Gastrocnemius medialis (tissue), 4 donors: ENCODE data around the gene ZNF768. TPM values are rescaled to one million over a fixed set of nuclear protein-coding genes. Genes with fewer than 3 reads are reported as not detected.
A peak's percentile ranks its signal among the peaks of the same experiment; 100 is the strongest.

Experiments
- ATAC-seq, 2 donors: fragments of 150-250 bp; one replicate each; pipeline ENCODE4 v1.9.1; 2016
- DNase-seq, 2 donors: peaks; one replicate each; pipeline ENCODE4 v3.0.0-alpha.2; 2019
- H3K27ac ChIP-seq, 4 donors: fragments of 200-600 bp; sonication (generic); 1 replicate in 1 of 4; 2 replicates in 3 of 4; pipeline ENCODE4 v1.5.1; 2016 to 2018; ENCODE audit warnings: mild to moderate bottlenecking in 2 of 4, moderate library complexity in 1 of 4
- H3K27me3 ChIP-seq, 3 donors: fragments of 200-600 bp; sonication (generic) in 2 of 3; 1 replicate in 1 of 3; 2 replicates in 2 of 3; pipeline versions ENCODE4 v1.5.1 to v1.6.0; 2016 to 2019; ENCODE audit warnings: mild to moderate bottlenecking in 1 of 3, moderate library complexity in 1 of 3
- H3K36me3 ChIP-seq, 2 donors: fragments of 200-600 bp; sonication (generic) in 1 of 2; one replicate each; pipeline ENCODE4 v1.5.1; 2017 to 2018
- H3K4me1 ChIP-seq, 2 donors: fragments of 200-600 bp; sonication (generic) in 1 of 2; one replicate each; pipeline ENCODE4 v1.5.1; 2016 to 2017; ENCODE audit warnings: mild to moderate bottlenecking in 2 of 2
- H3K4me3 ChIP-seq, 4 donors: fragments of 200-600 bp; sonication (generic) in 3 of 4; 1 replicate in 1 of 4; 2 replicates in 3 of 4; pipeline ENCODE4 v1.5.1; 2016 to 2019; ENCODE audit warnings: mild to moderate bottlenecking in 2 of 4
- H3K9me3 ChIP-seq, 3 donors: fragments of 200-600 bp; sonication (generic) in 2 of 3; 1 replicate in 1 of 3; 2 replicates in 2 of 3; pipeline ENCODE4 v1.5.1; 2016 to 2019
- POLR2A ChIP-seq, 2 donors: fragments of 450-650 bp; IDR thresholded peaks; one replicate each; pipeline ENCODE4 v1.6.1; 2017; ENCODE audit warnings: antibody characterized with exemption in 2 of 2, mild to moderate bottlenecking in 2 of 2, moderate library complexity in 2 of 2
- in situ Hi-C, 4 donors: fragments of 200-750 bp; cut with MboI; loops; one replicate each; pipeline versions ENCODE4 v1.15.0 to v1.8.0; 2017; ENCODE audit warnings: low sequenced_read_pairs in 4 of 4
- intact Hi-C: fragments of 100-400 bp; cut with DNase I; formaldehyde crosslinking; loops from one replicate; pipeline ENCODE4 v1.15.1; 2023; ENCODE audit warnings: low total_unique reads
- total RNA-seq, 4 donors: library from RNA; depleted of rRNA; stranded (reverse); fragments of >200 nt; gene quantifications; one replicate each; pipeline versions ENCODE4 v1.1.0 to v1.2.3, GENCODE V29; 2016
- TF ChIP-seq, protein P1 (sequence below), 5 experiments: fragments of 450-650 bp in 3 of 5; fragments of 200-600 bp in 2 of 5; sonication (generic) in 2 of 5; IDR thresholded peaks in 4 of 5; conservative IDR thresholded peaks in 1 of 5; 1 replicate in 4 of 5; 2 replicates in 1 of 5; pipeline ENCODE4 v1.5.1; 2016 to 2019; ENCODE audit warnings: antibody characterized with exemption in 5 of 5, mild to moderate bottlenecking in 3 of 5, moderate library complexity in 3 of 5

The ZNF768 gene
- total RNA-seq, 4 donors from 2014 or later: 39.8 to 118 (median 69.8) TPM

DNA sequence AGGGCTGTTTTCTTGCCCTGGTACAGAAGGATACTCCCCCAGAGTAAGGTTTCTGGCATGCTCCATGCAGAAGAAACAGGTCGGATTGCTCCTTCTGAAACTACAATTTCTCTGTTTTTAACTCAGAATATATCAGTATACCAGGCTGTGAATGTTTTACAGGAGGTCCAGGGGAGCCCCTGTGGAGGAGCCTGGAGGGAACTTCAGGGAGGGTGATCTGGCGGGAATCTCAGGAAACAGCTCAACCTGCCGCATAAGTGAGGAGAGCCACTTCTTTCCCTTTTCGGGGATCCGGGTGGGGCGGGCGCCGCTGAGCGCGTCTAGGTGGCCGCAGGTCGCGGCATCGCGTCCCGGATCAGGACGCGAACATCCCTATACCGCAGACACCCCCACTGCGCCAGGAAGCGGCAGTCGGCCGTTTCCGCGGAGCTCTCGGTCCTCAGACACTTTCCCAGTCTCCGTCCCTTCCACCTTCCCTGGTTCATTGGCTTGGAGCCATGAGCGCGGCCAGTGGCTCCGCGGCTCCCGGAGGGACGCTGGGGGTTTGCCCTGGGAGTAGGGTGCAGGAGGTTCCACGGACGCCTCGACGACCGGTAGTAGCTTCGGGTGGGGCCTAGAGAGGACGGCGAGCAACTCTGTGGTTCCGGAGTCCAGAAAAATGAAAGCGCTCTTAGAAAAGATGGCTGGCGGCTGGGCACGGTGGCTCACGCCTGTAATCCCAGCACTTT, 34.9 kb upstream of the ZNF768 start:
- intact Hi-C loops: no loop called here
- H3K9me3 ChIP-seq: no peaks in the 10 kb centered on the region
- ATAC-seq: no peak

DNA sequence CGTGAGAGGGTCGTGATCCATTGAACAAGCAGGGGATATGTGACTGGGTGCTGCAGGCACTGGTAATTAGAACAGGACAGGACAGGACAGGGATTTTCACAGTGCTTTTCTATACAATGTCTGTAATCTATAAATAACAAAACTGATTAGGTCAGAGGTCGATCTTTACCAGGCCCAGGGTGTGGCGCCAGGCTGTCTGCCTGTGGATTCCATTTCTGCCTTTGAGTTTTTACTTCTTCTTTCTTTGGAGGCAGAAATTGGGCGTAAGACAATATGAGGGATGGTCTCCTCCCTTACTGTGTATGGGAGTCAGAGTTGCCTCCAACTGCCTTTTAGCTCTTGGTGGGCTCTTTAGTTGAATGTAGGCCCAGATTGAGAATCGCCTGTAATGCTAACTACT, 33.3 kb upstream of the ZNF768 start:
- in situ Hi-C loops: no loop called here
- DNase-seq: no peak
- intact Hi-C loops: loop anchor here (2.0 to 10.0 kb wide), 2 partner anchors 33 to 75 kb away; partner anchors contain the start of gene ZNF768
- Histone ChIP-seq H3K27ac (no peak overlapping the region), H3K4me3 (no peak overlapping the region), H3K36me3 (peaks cover 0 to 12% of the 10 kb centered on the region in 2 donors), H3K9me3 (no peaks in the 10 kb centered on the region), H3K4me1 (peaks cover 10 to 24% of the 10 kb centered on the region in 2 donors), H3K27me3 (no peaks in the 10 kb centered on the region)
- no peak for ATAC-seq
- TF ChIP-seq, protein P1, sequence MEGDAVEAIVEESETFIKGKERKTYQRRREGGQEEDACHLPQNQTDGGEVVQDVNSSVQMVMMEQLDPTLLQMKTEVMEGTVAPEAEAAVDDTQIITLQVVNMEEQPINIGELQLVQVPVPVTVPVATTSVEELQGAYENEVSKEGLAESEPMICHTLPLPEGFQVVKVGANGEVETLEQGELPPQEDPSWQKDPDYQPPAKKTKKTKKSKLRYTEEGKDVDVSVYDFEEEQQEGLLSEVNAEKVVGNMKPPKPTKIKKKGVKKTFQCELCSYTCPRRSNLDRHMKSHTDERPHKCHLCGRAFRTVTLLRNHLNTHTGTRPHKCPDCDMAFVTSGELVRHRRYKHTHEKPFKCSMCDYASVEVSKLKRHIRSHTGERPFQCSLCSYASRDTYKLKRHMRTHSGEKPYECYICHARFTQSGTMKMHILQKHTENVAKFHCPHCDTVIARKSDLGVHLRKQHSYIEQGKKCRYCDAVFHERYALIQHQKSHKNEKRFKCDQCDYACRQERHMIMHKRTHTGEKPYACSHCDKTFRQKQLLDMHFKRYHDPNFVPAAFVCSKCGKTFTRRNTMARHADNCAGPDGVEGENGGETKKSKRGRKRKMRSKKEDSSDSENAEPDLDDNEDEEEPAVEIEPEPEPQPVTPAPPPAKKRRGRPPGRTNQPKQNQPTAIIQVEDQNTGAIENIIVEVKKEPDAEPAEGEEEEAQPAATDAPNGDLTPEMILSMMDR (IDR thresholded peaks at IDR 0.05 in 4 of 5, conservative IDR thresholded peaks at IDR 0.05 in 1 of 5): no peak
- TF ChIP-seq POLR2A (IDR thresholded peaks at IDR 0.05): no peak

More for the DNA sequence above, 34.9 kb upstream of the ZNF768 start:
- no peaks in the 10 kb centered on the region for H3K36me3 ChIP-seq
- in situ Hi-C loops: no loop called here
- peak overlapping the region; percentile 61 to 77 (median 72) for H3K27ac ChIP-seq
- peak overlapping the region; percentile 59 to 66 (median 60) for H3K4me3 ChIP-seq
- TF ChIP-seq, protein P1 (IDR thresholded peaks at IDR 0.05 in 4 of 5, conservative IDR thresholded peaks at IDR 0.05 in 1 of 5): no peak
- TF ChIP-seq POLR2A (IDR thresholded peaks at IDR 0.05): no peak
- DNase-seq: no peak
- H3K27me3 ChIP-seq: no peaks in the 10 kb centered on the region
- peaks cover 10 to 15% of the 10 kb centered on the region in 2 donors for H3K4me1 ChIP-seq

DNA sequence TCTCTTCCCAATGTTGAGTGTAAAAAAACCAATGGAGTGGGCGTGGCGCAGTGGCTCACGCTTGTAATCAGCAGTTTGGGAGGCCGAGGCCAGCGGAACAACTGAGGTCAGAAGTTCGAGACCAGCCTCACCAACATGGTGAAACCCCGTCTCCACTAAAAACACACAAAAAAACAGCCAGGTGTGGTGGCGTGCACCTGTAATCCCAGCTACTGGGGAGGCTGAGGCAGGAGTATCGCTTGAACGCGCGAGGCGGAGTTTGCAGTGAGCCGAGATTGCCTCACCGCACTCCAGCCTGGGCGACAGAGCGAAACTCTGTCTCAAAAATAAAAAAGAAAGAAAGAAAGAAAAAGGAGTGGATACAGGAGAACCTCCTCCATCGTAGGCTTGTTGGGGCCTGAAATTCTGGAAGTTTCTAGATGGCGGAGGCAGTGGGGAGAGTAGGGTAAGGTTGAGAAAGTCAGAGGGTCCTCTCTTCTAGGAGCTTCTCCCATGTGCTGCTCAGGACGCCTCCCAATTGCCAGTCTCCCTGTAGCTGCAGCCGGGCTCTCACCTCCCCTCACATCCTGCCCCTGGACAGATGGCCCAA, 32.5 kb upstream of the ZNF768 start:
- intact Hi-C loops: loop anchor here (1.0 to 10.0 kb wide), 7 partner anchors 12 to 91 kb away; partner anchors contain the start of genes PRR14, ZNF688, ZNF768 and ZNF785
- H3K4me1 ChIP-seq: peaks cover 16 to 24% of the 10 kb centered on the region in 2 donors
- H3K27ac ChIP-seq: peak overlapping the region; percentile 95 to 99 (median 98)
- no peaks in the 10 kb centered on the region for H3K9me3 ChIP-seq
- TF ChIP-seq, protein P1 (IDR thresholded peaks at IDR 0.05 in 4 of 5, conservative IDR thresholded peaks at IDR 0.05 in 1 of 5): no peak
- TF ChIP-seq POLR2A (IDR thresholded peaks at IDR 0.05): no peak
- ATAC-seq (no peak), DNase-seq (no peak)
- peaks cover 0 to 14% of the 10 kb centered on the region in 2 donors for H3K36me3 ChIP-seq
- H3K27me3 ChIP-seq: no peaks in the 10 kb centered on the region
- in situ Hi-C loops: no loop called here
- H3K4me3 ChIP-seq: peak overlapping the region; percentile 52 to 99 (median 93)

DNA sequence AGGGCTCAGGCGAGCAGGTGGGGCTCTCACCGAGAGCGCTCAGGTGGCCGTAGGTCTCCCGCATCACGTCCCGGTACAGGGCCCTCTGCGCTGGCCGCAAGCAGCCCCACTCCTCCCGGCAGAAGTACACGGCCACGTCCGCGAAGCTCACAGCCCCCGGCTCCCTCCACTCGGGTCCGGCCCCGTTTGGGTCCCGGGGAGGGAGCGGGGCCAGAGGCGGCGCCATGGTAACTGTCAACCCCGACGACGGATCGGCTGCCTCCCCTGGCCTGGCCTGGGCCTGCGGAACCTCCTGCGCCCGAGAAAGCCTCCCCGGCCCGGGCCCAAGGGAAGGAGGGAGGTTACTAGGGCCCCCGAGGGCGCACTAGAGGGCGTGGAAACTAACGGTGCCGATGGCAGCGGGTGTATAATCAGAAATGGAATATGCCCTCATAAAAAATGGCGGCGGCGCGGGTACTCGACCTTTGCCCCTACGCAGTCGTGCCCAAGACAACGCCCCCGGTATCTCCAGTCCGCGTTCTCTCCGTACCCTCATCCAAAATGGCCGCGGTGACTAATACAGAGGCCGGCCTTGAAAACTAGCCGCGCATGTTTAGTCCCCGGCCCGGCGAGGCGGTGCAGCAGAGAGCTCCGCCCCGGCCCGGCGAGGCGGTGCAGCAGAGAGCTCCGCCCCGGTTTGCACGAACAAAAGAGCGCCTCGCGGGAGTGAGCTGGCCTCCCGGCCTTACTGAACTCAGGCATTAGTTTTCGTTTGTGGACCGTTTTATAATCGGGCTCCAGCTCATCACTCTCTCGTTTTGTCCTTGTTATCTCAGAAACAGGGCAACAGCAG, 31.8 kb upstream of the ZNF768 start, which contains the start of gene ZNF764:
TSS of gene ZNF764 (minus strand) at position 418 of the 832 bp plus-strand sequence. CDS start at position 226, 192 bp downstream.
- TF ChIP-seq, protein P1 (IDR thresholded peaks at IDR 0.05 in 4 of 5, conservative IDR thresholded peaks at IDR 0.05 in 1 of 5): no peak
- TF ChIP-seq POLR2A (IDR thresholded peaks at IDR 0.05): peak; percentile 49
- H3K4me3 ChIP-seq: peak within 1 kb of the TSS; percentile 88 to 99 (median 98)
- no peaks in the 10 kb centered on the region for H3K27me3 ChIP-seq
- peak; percentile 94 to 98 for ATAC-seq
- DNase-seq: peak; percentile 99
- no peaks in the 10 kb centered on the region for H3K9me3 ChIP-seq
- intact Hi-C loops: loop anchor here (1.0 to 10.0 kb wide), 7 partner anchors 13 to 92 kb away; partner anchors contain the start of genes PRR14, ZNF688, ZNF768 and ZNF785
- H3K27ac ChIP-seq: peak within 1 kb of the TSS; percentile 95 to 99 (median 98)
- peaks cover 22 to 28% of the 10 kb centered on the region in 2 donors for H3K4me1 ChIP-seq
- in situ Hi-C loops: no loop called here
- peaks cover 0 to 14% of the 10 kb centered on the region in 2 donors for H3K36me3 ChIP-seq
